Measurements from ENCODE around the gene CNTRL.

Gene CNTRL

GRCh38 chr9:121183666-121184423 lies 109.1 kb downstream of the CNTRL start:
- DNase-seq: no peak

DNA sequence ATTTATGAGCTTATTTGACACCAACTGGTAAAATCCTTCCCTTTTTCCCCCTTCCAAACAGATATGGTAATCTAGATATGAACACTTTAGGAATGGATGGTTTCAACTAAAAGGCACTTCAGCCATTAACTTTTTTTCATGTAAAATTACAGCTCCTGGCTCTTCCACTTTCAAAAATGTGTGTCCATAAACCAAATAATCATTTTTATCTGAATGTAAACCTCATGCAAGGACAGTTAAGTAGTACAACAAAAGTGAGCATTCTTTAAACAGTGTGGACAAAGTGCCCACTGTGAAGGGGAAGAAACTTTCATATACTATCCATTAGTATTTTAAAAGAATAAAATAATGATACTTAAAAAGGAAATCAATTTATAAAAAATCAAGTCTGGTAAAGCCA lies 109.7 kb downstream of the CNTRL start:
- no peak for DNase-seq

DNA sequence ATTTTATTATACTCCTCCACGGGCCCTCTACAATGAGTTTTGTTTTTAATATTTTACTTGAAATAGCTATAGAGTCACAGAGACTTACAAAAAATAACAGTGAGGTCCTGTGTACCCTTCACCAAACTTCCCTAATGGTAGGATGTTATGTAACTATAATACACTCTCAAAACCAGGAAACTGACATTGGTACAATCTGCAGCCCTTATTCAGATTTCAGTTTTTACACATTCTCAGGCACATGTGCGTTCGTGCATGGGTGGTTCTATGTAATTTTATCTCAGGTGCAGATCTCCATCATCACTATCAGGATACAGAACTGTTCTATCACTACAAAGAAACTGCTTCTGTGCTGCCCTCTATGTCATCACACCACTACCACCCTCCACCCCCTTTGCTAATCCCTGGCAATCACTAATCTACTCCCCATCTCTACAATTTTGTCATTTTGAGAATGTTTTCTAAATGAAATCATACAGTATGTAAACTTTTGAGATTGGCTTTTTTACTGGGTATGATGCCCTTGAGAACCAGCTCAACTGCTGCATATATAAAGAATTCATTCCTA lies 110.5 kb downstream of the CNTRL start:
- no peak for DNase-seq

GRCh38 chr9:121185774-121186403 lies 111.1 kb downstream of the CNTRL start:
- DNase-seq: no peak

DNA sequence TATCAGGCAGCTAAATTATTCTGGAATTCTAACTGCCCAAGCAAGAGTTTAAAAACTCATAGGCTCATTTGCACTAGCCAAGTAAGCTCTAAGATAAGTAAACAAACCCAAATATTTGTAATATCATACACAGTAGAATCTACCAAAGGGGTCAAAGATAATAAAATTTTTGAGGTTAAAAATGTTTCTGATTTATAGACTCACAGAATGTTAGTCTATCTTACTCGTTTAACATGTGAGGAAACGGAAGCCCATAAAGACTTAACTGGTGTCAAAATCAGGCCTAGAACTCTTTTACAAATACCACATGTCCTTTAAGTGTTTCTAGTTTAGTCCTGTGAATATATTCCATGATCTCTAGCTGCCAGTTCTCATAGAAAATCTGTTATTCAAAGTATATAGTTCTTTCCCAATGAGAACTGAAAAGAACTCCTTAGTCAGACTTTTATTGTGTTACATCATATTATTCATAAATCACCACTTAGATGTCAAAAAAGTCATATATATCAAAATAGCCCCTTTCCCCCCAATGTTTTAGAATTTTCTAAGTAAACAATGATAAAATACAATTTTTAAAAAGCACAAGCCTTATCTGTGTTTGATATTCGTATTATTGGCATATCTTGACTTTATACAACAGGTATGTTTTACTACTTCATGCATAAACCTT lies 113.0 kb downstream of the CNTRL start:
- no peak for DNase-seq

GRCh38 chr9:121189006-121189405 lies 114.3 kb downstream of the CNTRL start:
- DNase-seq: no peak

GRCh38 chr9:121189660-121190059 lies 114.9 kb downstream of the CNTRL start:
- DNase-seq: no peak

DNA sequence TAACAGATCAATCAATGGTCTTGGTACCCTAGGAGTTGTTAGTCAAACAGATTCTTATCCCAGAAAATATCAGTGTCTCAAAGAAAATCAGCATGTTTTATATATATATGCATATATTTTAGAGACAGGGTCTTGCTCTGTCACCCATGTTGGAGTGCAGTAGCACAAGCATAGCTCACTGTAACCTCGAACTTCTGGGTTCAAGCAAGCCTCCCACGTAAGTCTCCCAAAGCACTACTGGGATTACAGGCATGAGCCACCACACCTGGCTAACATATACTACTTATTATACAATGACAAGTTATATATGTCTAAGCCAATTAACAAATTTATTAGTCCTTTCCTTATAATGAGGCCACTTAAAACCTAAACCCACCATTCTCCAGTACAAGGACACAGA lies 116.5 kb downstream of the CNTRL start:
- no peak for DNase-seq

GRCh38 chr9:121192518-121192917 lies 117.8 kb downstream of the CNTRL start:
- no peak for DNase-seq

DNA sequence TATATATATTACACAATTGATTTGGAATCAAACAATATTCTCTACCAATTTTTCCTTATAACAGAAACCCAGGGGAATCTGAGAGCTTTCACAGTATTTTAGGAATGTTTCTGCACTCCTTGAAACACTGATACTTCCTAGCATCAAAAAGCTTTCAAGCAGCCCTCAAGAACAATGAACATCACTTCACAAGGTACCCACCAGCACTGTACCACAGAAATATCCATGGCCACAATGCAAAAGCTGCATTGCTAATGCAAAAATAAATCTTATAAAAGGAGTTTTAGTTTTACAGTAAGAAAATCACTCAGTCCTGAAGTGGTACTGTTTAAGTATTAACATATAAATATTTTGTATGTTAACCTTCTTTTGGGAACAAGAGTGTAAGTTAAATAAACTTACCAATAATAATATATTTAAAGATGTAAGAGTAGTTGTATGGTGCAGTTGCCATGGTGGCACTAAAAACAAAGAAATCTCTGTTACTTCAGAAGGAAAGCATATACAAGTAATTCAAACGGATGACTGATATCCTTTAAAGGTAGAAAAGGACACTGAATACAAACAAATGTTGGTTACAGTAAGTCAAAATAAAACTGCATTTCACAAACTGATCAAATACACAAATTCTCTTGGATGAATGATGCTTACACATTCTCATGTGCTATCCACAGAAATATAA lies 118.3 kb downstream of the CNTRL start:
- no peak for DNase-seq

DNA sequence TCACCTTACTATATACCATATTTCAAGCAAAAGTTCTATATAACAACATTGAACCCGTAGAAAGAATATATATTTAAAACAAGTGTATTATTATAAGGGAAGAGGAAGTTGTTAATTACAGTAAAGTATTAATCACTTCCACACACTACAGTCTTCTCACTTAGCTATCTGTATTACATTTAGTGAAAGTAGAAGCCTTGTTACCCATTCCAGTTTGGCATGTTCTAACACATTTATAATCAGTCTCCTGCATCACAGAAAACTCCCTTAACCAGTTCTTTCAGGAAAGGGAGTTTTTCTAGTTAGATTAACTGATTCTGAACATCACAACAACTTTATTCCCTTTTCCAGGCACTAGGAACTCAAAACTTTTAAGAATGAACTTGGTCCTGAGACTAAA lies 120.0 kb downstream of the CNTRL start:
- DNase-seq: no peak

DNA sequence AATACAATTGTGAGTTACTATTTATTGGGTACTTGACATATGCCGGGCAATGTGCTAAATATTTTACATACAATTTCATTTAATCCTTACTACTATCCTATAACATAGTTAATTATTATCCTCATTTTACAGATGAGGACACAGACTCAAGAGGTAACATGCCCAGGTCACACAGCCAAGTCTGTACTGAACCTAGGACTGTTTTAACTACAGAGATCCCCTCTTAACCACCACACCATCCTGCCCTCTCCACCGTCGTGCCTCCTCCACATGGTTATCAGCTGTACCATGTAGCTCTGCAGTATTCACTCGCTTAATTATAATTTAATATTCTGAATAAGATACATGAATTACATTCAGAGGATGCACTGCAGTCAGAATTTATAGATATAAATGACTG lies 121.6 kb downstream of the CNTRL start:
- no peak for DNase-seq

DNA sequence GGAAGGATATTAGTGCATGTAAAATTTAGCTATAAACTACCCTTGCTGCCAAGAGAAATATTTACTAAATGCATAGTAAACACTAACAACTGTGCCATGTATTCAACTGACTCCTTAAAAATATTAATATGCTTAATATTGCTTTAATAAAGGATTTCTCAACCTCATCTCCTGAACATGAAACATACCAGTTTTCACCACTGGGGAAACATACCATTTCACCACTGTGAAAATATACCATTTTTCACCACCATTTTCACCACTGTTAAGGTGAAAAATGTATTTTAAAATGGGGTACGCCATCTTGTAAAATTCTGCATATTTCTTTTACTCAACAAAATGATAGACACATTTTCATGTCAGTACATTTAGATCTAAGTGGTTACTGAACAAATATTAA lies 122.4 kb downstream of the CNTRL start:
- DNase-seq: no peak

DNA sequence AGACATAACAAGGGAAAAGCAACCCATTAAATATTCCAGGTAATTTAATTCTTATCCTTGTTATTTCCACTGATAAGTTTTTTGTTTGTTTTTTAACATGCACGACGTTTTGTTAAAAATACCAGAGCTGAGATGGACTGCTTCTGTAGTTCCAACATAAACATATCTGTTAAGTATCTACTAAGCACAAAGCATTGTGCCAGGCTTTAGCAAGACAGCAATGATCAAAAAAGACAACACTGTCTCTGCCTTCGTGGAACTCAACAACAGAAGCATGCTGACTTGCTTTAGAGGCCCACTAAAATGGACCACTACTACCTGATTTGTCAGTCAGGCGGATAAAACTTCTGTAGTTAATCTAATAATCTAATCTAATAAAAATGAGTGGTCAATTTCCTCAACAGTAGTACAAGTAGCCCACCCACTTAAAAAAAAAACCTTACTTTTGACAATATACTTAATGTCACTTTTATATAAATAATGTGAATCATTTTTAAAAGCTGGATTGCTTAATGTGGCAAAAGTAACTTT lies 123.8 kb downstream of the CNTRL start:
- no peak for DNase-seq

- no peak for DNase-seq
Measured at GRCh38 chr9:121199921-121200320, 125.2 kb downstream of the CNTRL start.

GRCh38 chr9:121200356-121200755 lies 125.6 kb downstream of the CNTRL start:
- no peak for DNase-seq

- no peak for DNase-seq
Measured at GRCh38 chr9:121201045-121201737, 126.4 kb downstream of the CNTRL start.

DNA sequence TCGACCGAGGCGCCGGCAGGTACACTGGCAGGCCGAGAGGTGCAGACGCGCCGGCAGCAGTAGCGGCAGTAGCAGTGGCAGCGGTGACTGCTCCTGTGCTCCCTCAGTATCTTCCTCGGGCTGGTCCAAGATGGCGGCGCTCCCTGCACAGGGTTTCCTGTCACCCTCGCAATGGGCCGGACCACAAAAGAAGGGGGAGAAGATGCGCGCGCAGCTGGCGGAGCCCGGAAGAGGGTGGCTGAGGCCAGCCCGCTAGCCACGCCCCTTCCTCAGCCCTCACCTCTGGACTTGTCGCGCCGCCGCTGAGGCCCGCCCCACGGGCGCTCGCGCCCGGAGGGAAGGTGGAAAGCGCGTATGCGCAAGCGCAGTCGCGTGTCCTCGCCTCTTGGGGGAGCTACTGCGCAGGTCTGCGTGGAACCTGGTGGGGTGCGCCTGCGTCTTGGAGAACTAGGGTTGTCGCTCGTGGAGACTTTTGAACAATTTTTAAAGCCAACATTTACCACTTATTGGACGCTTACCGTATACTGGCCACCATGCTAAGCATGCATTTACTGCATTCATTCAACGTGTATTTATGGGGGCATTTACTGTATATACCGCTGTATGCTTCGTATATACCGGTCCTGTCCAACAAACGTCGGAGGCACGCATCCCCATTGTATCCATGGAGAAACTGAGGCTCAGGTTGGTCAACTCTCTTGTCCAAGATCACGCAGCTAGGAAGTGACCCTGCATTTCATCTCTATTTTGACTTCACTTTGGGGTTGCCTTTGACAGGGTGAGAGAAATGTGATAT lies 127.2 kb downstream of the CNTRL start, which contains the start of gene RAB14:
Gene RAB14, minus strand, starts transcription at position 132 of the 796 bp plus-strand sequence. CDS start 8,457 bp downstream, outside the sequence.
- DNase-seq: peak; percentile 97

DNA sequence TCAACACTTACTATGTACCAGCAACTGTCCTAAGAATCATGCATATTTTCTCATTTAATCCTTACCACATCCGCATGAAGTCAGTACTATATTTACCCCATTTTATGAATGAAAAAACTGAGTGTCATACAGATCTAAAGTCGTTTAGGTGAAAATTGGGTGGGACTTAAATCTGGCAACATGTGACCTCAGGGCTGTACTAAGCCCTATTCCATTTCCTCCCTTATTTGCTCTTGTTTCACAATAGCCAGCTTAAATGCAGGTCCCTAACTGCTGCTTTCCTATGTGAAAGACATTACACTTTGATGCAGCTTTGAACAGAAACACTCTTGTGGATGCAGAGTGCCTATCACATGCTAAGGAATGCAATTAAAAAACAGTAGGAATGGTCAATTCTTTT lies 129.4 kb downstream of the CNTRL start:
- DNase-seq: no peak

DNA sequence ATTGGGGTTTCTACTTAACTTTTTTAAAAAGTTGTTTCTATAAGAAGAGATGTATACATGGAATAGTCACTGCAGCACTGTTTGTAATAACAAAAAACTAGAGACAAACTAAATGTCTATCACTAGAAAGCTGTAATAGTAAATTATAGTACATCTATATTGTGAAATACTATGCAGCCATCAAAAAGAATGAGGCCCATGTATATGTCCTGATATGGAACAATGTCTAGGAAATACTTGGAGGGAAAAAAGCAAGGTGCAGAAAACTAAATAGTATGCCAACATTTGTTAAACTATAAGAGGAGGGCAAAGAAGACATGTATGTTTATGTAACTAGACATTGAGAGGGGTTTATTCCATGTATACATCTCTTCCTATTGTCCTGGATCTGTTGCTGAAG lies 129.9 kb downstream of the CNTRL start:
- DNase-seq: no peak

All from NCI-H2171 (cell line).